GM12878 (cell line): ENCODE measurements around the gene GTPBP1. TPM values are rescaled to one million over a fixed set of nuclear protein-coding genes. Genes with fewer than 3 reads are reported as not detected.

ENCODE experiments used
- ATAC-seq: fragments of 200-7000 bp; cut with Tn5 transposase; 3 replicates; pipeline ENCODE4 v1.9.1; 2020; ENCODE audit warnings: mild to moderate bottlenecking, moderate library complexity
- BruUV-seq: library from RNA; stranded (reverse); fragments of 400-500 nt; replicated peaks from 2 replicates; lab custom pipeline; 2021; lab: Mats Ljungman, UMichigan
- CTCF ChIA-PET: fragments of 300-600 bp; sonication (Branson Sonifier 250); formaldehyde crosslinking; extraction: SDS; loops from one replicate; lab custom pipeline; 2021; ENCODE audit warnings: inconsistent platforms; lab: Yijun Ruan, JAX
- POLR2A ChIA-PET: fragments of 350-600 bp; formaldehyde crosslinking; extraction: SDS; loops from one replicate; lab custom pipeline; 2021; ENCODE audit warnings: inconsistent platforms; lab: Charles Lee
- RAD21 ChIA-PET: fragments of 300-600 bp; sonication (Branson Sonifier 250); formaldehyde crosslinking; loops from one replicate; lab custom pipeline; 2023; ENCODE audit warnings: antibody characterized with exemption; ENCODE audit not compliant: unreplicated experiment; lab: Charles Lee
- SMC1A ChIA-PET: fragments of 300-600 bp; sonication (Branson Sonifier 250); formaldehyde crosslinking; loops from one replicate; lab custom pipeline; 2023; ENCODE audit not compliant: unreplicated experiment, uncharacterized antibody; lab: Charles Lee
- DNase-seq: peaks from one replicate; pipeline ENCODE4 v3.0.0-alpha.2; 2011; ENCODE audit warnings: low read depth, low spot score
- FAIRE-seq: peaks from 3 replicates; lab custom pipeline; 2011; peaks lifted over from hg19 to GRCh38; lab: Jason Lieb, UNC
- H2AFZ ChIP-seq: 2 replicates; pipeline ENCODE4 v1.6.0; 2011; ENCODE audit warnings: low read depth, low read length, control low read depth; ENCODE audit not compliant: control insufficient read depth
- H3K27ac ChIP-seq: 2 replicates; pipeline ENCODE4 v1.5.1; 2011; ENCODE audit warnings: control low read depth; ENCODE audit not compliant: control insufficient read depth, insufficient read depth
- H3K27me3 ChIP-seq, 2 experiments: replicated peaks in 1 of 2; 2 replicates each; pipeline versions ENCODE4 v1.6.0 to v1.6.1; 2011; ENCODE audit warnings: low read length in 1 of 2; ENCODE audit not compliant: control insufficient read depth in 2 of 2, insufficient read depth in 2 of 2
- H3K36me3 ChIP-seq, 2 experiments: 2 replicates each; pipeline ENCODE4 v1.5.1; 2011; ENCODE audit warnings: low read length in 1 of 2; ENCODE audit not compliant: control insufficient read depth in 2 of 2, insufficient read depth in 2 of 2
- H3K4me1 ChIP-seq: 2 replicates; pipeline ENCODE4 v1.6.1; 2011; ENCODE audit warnings: mild to moderate bottlenecking, low read length, moderate library complexity, mixed read lengths; ENCODE audit not compliant: control insufficient read depth, insufficient read depth
- H3K4me2 ChIP-seq: 2 replicates; pipeline ENCODE4 v1.6.0; 2011; ENCODE audit warnings: control low read depth; ENCODE audit not compliant: control insufficient read depth, insufficient read depth
- H3K4me3 ChIP-seq: fragments of 200-600 bp; sonication (generic); 2 replicates; pipeline ENCODE4 v1.5.1; 2016
- H3K79me2 ChIP-seq: 2 replicates; pipeline ENCODE4 v1.6.0; 2011; ENCODE audit warnings: low read length; ENCODE audit not compliant: control insufficient read depth, insufficient read depth
- H3K9ac ChIP-seq: 2 replicates; pipeline ENCODE4 v1.8.0; 2011; ENCODE audit warnings: low read length, control low read depth, mixed read lengths; ENCODE audit not compliant: control insufficient read depth, insufficient read depth
- H3K9me3 ChIP-seq: replicated peaks from 3 replicates; pipeline ENCODE4 v1.5.1; 2011; ENCODE audit warnings: mild to moderate bottlenecking, low read length; ENCODE audit not compliant: control insufficient read depth, insufficient read depth
- H4K20me1 ChIP-seq: 2 replicates; pipeline ENCODE4 v1.6.0; 2011; ENCODE audit not compliant: control insufficient read depth, insufficient read depth
- CTCF ChIP-seq, 3 experiments: IDR thresholded peaks in 2 of 3; conservative IDR thresholded peaks in 1 of 3; 2 replicates each; pipeline ENCODE4 v1.5.1; 2011; ENCODE audit warnings: low read depth in 3 of 3, low read length in 3 of 3, mild to moderate bottlenecking in 3 of 3, control low read depth in 2 of 3, moderate library complexity in 2 of 3, inconsistent platforms in 1 of 3, mixed read lengths in 1 of 3; ENCODE audit not compliant: control insufficient read depth in 2 of 3, insufficient read depth in 1 of 3; ENCODE audit errors: extremely low read depth in 1 of 3
- PRDM15 ChIP-seq: fragments of 450-650 bp; formaldehyde crosslinking; IDR thresholded peaks from 2 replicates; pipeline ENCODE4 v1.4.0; 2020; ENCODE audit warnings: mild to moderate bottlenecking, moderate library complexity
- RAD21 ChIP-seq: IDR thresholded peaks from 2 replicates; pipeline ENCODE4 v1.6.1; 2011; ENCODE audit warnings: mild to moderate bottlenecking, low read depth, low read length, moderate library complexity; ENCODE audit not compliant: insufficient read depth
- SIN3A ChIP-seq: IDR thresholded peaks from 2 replicates; pipeline ENCODE4 v1.6.1; 2012; ENCODE audit warnings: low read depth, low read length, improper control_type of control experiment
- WGBS: methylation state at CpG from one replicate; pipeline ENCODE4 v1.1.6; 2016; ENCODE audit warnings: low lambda C conversion rate; ENCODE audit not compliant: insufficient replicate concordance, insufficient coverage; ENCODE audit errors: missing lambda C conversion rate; 5-methylcytosine and 5-hydroxymethylcytosine counted together
- in situ Hi-C: fragments of 300-500 bp; cut with MboI; formaldehyde crosslinking; loops from 9 replicates; pipeline ENCODE4 v1.14.3; 2018; ENCODE audit warnings: mixed read lengths
- intact Hi-C: fragments of 100-400 bp; cut with micrococcal nuclease; formaldehyde crosslinking; loops from one replicate; pipeline ENCODE4 v1.14.2; 2022; ENCODE audit not compliant: unreplicated experiment
- polyA plus RNA-seq, 11 experiments: library from polyadenylated mRNA; depleted of rRNA in 4 of 11; unstranded in 6 of 11; stranded (reverse) in 5 of 11; fragments of >200 nt; fragmentation: Nextera tagmentation in 4 of 11; fragmentation: Illumina TruSeq in 1 of 11; extraction: Ambion mirVana in 4 of 11; extraction: Trizol in 1 of 11; gene quantifications; 1 replicate in 1 of 11; 2 replicates in 10 of 11; pipeline versions ENCODE4 v1.2.1 to v1.2.3, GENCODE V29; 2011 to 2016; ENCODE audit warnings: inconsistent platforms in 2 of 11, missing spikeins in 2 of 11, low read depth in 1 of 11
- total RNA-seq, 4 experiments: library from RNA; depleted of rRNA in 3 of 4; stranded (reverse); fragments of >200 nt in 3 of 4; fragmentation: Illumina TruSeq in 1 of 4; extraction: Trizol in 1 of 4; gene quantifications; 2 replicates each; pipeline versions ENCODE4 v1.2.1 to v1.2.3, GENCODE V29; 2013 to 2021

GTPBP1 gene
- total and polyA plus RNA-seq, 10 of the 15 experiments (the other 5 are each of a cell fraction or from before 2014, with no cell fraction given) = 0.89 to 63.1 (median 34.2) TPM

- TF ChIP-seq PRDM15 (CRISPR knock-in tag) = no peak
Measured at GRCh38 chr22:38724176-38724575, 18.4 kb downstream of the GTPBP1 start (continued).

- Histone ChIP-seq H3K79me2 (no peaks in the 10 kb centered on the region), H3K9ac (no peak overlapping the region), H2AFZ (no peak overlapping the region), H3K4me2 (no peak overlapping the region), H4K20me1 (no peaks in the 10 kb centered on the region), H3K36me3 (peaks cover 58% of the 10 kb centered on the region in 2 experiments), H3K27me3 (no peaks in the 10 kb centered on the region), H3K27ac (no peak overlapping the region), H3K4me1 (no peaks in the 10 kb centered on the region), H3K4me3 (no peak overlapping the region), H3K9me3 (no peaks in the 10 kb centered on the region)
- RAD21 ChIA-PET = interaction anchor here (1.2 kb wide), 1 partner anchor 22 kb away, joined by 3 read pairs; no protein-coding TSS in a partner anchor
- in situ Hi-C loops (no loop called here), intact Hi-C loops (no loop called here)
- SMC1A ChIA-PET = interaction anchor here (0.8 to 1.7 kb wide), 7 partner anchors 10 to 50 kb away, joined by 3 to 10 read pairs (median 3); no protein-coding TSS in a partner anchor
- DNase-seq (no peak), ATAC-seq (peak; percentile 87), FAIRE-seq (peak; percentile 44)
- BruUV-seq = no TSS peak
- TF ChIP-seq SIN3A = no peak
- peak; percentile 27; the same call in 1 of the 2 replicates for TF ChIP-seq RAD21
- peak; percentile 35 to 48 (median 45); a peak in 5 of 6 replicates for TF ChIP-seq CTCF (IDR thresholded peaks at IDR 0.05 in 2 of 3, conservative IDR thresholded peaks at IDR 0.05 in 1 of 3; ENCODE audit: control insufficient read depth in 2 of 3, extremely low read depth in 1 of 3, insufficient read depth in 1 of 3, low read depth in 3 of 3, low read length in 3 of 3)
- CTCF ChIA-PET = interaction anchor here (0.8 to 2.4 kb wide), 11 partner anchors 8 to 144 kb away, joined by 3 to 10 read pairs (median 7); partner anchors contain the start of genes GTPBP1 and TOMM22
- 56% methylated on average over 3 of the region's 3 CpGs for WGBS
- POLR2A ChIA-PET = interaction anchor here (1.4 kb wide), 1 partner anchor 29 kb away, joined by 3 read pairs; no protein-coding TSS in a partner anchor
Measured at GRCh38 chr22:38724926-38725571, 19.3 kb downstream of the GTPBP1 start.
